ENCODE results near the gene FAF1.

- TF ChIP-seq, protein P1, sequence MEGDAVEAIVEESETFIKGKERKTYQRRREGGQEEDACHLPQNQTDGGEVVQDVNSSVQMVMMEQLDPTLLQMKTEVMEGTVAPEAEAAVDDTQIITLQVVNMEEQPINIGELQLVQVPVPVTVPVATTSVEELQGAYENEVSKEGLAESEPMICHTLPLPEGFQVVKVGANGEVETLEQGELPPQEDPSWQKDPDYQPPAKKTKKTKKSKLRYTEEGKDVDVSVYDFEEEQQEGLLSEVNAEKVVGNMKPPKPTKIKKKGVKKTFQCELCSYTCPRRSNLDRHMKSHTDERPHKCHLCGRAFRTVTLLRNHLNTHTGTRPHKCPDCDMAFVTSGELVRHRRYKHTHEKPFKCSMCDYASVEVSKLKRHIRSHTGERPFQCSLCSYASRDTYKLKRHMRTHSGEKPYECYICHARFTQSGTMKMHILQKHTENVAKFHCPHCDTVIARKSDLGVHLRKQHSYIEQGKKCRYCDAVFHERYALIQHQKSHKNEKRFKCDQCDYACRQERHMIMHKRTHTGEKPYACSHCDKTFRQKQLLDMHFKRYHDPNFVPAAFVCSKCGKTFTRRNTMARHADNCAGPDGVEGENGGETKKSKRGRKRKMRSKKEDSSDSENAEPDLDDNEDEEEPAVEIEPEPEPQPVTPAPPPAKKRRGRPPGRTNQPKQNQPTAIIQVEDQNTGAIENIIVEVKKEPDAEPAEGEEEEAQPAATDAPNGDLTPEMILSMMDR (IDR thresholded peaks at IDR 0.05; ENCODE audit: low read depth, low read length, missing input control), result no peak
- TF ChIP-seq, protein P2, sequence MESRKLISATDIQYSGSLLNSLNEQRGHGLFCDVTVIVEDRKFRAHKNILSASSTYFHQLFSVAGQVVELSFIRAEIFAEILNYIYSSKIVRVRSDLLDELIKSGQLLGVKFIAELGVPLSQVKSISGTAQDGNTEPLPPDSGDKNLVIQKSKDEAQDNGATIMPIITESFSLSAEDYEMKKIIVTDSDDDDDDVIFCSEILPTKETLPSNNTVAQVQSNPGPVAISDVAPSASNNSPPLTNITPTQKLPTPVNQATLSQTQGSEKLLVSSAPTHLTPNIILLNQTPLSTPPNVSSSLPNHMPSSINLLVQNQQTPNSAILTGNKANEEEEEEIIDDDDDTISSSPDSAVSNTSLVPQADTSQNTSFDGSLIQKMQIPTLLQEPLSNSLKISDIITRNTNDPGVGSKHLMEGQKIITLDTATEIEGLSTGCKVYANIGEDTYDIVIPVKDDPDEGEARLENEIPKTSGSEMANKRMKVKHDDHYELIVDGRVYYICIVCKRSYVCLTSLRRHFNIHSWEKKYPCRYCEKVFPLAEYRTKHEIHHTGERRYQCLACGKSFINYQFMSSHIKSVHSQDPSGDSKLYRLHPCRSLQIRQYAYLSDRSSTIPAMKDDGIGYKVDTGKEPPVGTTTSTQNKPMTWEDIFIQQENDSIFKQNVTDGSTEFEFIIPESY (IDR thresholded peaks at IDR 0.05), result no peak
- TF ChIP-seq RAD21 (IDR thresholded peaks at IDR 0.05), result no peak
- no peak for TF ChIP-seq ATF3 (IDR thresholded peaks at IDR 0.05)
- TF ChIP-seq, protein P3, sequence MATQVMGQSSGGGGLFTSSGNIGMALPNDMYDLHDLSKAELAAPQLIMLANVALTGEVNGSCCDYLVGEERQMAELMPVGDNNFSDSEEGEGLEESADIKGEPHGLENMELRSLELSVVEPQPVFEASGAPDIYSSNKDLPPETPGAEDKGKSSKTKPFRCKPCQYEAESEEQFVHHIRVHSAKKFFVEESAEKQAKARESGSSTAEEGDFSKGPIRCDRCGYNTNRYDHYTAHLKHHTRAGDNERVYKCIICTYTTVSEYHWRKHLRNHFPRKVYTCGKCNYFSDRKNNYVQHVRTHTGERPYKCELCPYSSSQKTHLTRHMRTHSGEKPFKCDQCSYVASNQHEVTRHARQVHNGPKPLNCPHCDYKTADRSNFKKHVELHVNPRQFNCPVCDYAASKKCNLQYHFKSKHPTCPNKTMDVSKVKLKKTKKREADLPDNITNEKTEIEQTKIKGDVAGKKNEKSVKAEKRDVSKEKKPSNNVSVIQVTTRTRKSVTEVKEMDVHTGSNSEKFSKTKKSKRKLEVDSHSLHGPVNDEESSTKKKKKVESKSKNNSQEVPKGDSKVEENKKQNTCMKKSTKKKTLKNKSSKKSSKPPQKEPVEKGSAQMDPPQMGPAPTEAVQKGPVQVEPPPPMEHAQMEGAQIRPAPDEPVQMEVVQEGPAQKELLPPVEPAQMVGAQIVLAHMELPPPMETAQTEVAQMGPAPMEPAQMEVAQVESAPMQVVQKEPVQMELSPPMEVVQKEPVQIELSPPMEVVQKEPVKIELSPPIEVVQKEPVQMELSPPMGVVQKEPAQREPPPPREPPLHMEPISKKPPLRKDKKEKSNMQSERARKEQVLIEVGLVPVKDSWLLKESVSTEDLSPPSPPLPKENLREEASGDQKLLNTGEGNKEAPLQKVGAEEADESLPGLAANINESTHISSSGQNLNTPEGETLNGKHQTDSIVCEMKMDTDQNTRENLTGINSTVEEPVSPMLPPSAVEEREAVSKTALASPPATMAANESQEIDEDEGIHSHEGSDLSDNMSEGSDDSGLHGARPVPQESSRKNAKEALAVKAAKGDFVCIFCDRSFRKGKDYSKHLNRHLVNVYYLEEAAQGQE (IDR thresholded peaks at IDR 0.05), result no peak
- no peak for TF ChIP-seq HNF4G (IDR thresholded peaks at IDR 0.05)
- TF ChIP-seq, protein P4, sequence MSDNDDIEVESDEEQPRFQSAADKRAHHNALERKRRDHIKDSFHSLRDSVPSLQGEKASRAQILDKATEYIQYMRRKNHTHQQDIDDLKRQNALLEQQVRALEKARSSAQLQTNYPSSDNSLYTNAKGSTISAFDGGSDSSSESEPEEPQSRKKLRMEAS (IDR thresholded peaks at IDR 0.05), result no peak
- no peak for TF ChIP-seq TAF1 (conservative IDR thresholded peaks at IDR 0.05)
These were observed 139.5 kb downstream of the FAF1 start for GRCh38 chr1:50820545-50820944.

Measured in liver (tissue), 3 donors.